Peyer's patch (tissue), 4 donors: ENCODE results near the gene PLEKHA3.

ENCODE experiments used
- POLR2A ChIP-seq, 2 donors: fragments of 450-650 bp; IDR thresholded peaks; one replicate each; pipeline ENCODE4 v1.5.1; 2017; ENCODE audit warnings: antibody characterized with exemption in 2 of 2, mild to moderate bottlenecking in 2 of 2, moderate library complexity in 2 of 2
- TF ChIP-seq, protein P1 (sequence below), 6 experiments: fragments of 450-650 bp in 4 of 6; fragments of 200-600 bp in 2 of 6; sonication (generic) in 1 of 6; IDR thresholded peaks; one replicate each; pipeline ENCODE4 v1.5.1; 2017 to 2019; ENCODE audit warnings: antibody characterized with exemption in 6 of 6, mild to moderate bottlenecking in 3 of 6, moderate library complexity in 1 of 6

- TF ChIP-seq, protein P1, sequence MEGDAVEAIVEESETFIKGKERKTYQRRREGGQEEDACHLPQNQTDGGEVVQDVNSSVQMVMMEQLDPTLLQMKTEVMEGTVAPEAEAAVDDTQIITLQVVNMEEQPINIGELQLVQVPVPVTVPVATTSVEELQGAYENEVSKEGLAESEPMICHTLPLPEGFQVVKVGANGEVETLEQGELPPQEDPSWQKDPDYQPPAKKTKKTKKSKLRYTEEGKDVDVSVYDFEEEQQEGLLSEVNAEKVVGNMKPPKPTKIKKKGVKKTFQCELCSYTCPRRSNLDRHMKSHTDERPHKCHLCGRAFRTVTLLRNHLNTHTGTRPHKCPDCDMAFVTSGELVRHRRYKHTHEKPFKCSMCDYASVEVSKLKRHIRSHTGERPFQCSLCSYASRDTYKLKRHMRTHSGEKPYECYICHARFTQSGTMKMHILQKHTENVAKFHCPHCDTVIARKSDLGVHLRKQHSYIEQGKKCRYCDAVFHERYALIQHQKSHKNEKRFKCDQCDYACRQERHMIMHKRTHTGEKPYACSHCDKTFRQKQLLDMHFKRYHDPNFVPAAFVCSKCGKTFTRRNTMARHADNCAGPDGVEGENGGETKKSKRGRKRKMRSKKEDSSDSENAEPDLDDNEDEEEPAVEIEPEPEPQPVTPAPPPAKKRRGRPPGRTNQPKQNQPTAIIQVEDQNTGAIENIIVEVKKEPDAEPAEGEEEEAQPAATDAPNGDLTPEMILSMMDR (IDR thresholded peaks at IDR 0.05) = no peak
- no peak for TF ChIP-seq POLR2A (IDR thresholded peaks at IDR 0.05)
Observed at GRCh38 chr2:178478130-178478438, 2.2 kb upstream of the PLEKHA3 start.
